ENCODE measurements around the gene GREB1L.
"Not testable (repeated sequence)": the region's sequence is repeated elsewhere in the genome, so short reads cannot be mapped to it uniquely, and the experiment has no call there.

GREB1L gene

DNA sequence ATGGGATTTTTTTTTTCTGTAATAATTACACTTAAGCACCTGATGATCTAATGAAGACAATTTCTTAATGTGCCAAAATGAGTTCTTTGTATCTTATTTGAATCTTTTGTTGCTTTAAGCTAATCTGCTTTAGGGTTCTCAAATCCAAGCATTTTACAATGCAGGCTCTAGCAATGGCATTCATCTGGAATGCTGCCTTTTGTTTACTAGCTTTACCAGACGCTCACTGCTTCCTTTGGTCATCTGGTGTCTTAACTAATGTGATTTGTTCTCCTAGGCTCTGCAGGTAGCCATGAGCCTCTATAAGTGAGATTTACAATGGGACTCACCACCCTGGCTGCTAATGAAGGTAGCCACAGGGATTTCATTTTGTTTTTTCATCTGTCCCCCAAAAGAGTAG is 100.3 kb downstream of the GREB1L start:
- intact Hi-C loops (cut with DNase I), result no loop called here
- no peak for DNase-seq

DNA sequence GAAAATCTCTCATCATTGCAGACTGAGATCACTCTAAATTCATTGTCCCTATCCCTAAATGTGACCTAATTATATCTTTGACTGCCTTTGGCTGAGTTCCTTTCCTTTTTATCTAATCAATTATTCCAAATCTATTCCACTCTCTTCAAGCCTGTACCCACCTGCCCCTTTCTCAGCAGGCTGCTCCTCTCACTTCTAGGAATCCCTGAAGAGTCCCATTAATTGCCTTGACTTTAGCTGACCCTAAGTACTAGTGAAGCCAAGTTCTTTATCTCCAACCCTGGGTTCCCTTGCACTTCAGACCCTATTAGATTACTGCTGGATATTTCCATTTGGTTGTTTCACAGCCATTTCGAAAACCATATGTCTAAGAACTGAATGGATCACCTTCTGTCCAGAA is 102.8 kb downstream of the GREB1L start:
- no peak for DNase-seq
- intact Hi-C loops (cut with DNase I), result no loop called here

DNA sequence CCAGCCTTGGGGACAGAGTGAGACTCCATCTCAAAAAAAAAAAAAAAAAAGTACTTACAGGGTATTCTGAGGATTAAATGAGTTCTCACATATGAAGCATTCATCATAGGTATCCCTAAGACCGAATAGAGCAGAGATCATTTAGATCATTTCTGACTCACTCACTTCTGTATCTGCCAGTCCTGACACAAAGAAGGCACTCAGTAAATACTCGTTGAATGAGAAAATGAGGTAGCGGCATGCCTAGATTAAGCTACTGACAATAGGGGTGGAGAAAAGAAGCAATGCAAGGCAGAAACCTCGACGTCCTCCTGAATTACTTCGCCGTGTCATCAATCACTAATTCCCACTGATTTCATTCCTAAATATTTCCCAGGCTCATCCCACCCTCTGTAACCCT is 103.8 kb downstream of the GREB1L start:
- no peak for DNase-seq
- intact Hi-C loops (cut with DNase I), result no loop called here

DNA sequence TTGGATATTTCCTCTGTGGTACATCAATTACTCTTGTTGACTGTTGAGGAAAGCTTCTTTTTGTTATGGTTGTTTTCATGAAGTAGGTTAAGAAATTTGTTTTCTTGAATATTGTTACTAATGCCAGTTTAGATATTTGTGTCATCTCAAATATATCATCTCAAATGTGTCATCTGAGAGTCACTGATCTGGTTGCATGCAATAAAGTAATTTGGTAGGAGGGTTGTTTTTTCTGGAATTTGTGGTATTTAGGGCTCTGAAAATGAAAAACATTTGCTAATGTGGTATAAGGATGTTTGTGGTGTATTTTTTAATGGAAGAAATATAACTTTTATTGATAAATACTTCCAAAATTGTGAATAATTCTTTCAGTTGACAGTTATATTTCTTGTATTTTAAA is 117.7 kb downstream of the GREB1L start:
- intact Hi-C loops (cut with DNase I), result no loop called here
- DNase-seq, result no peak

DNA sequence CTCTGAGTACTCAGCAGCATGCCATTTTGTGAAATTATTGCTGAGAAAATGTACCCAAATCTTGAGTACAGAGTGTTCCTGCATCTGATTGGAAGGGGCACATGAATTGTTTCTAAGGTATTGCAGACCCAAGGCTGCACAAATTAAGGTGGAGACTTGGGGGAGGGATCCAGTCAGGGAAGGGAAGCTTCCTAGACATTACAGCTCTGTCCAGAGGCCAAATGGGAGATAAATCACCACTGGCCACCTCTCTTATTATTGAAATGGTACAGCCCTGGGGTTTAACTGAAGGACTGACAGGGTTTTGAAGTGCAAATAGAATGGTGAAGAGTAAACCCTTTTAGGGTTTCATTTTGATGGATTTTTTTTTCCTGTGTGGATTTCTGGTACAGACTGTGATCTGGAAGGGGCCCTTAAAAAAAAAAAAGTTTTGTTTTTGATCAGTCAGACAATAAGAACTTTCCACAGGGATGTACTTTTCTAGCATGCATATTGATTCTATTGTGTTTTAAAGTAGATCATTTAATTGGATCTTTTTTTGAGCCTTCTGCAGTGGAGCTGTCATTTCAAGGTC is 119.4 kb downstream of the GREB1L start:
- intact Hi-C loops (cut with DNase I), result no loop called here
- DNase-seq, result no peak

DNA sequence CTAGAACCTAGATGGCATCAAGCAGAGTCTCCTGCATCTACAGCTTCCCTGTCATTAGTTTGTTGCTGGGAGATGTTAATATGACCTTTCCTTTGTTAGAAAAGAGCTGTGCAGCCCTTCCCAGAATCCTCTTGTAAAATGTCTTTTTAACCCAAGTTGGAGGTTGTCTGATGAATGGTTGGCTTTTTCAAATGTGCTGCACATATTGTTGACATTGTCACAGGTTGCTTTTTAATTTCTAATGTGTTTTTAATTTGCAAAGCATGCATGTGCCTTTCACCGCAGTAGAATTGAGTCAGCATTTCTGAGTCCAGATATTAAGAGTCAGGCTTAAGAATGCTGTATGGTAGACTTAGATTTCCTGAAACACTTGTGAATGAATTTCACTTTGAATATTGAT is 120.8 kb downstream of the GREB1L start:
- intact Hi-C loops (cut with DNase I), result no loop called here
- no peak for DNase-seq

DNA sequence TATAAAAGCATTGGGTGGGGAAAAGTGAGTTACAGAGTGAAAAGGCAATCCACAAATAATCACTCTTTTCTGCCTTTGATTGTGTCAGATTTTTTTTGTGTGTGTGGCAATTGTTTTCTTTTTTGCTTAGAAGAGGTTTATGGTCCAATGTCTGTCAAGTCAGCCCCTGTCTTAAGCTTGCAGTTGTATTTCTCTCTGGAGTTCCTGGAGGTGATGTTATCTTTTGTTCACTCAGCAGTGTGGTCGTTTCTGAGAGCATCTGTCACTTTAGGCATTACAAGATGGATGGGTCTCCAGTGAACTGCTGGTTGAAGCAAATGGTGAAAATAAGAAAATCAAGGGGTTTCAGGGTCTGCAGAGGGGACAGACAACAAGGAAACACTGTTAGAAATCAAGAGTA is 121.3 kb downstream of the GREB1L start:
- DNase-seq, result no peak
- intact Hi-C loops (cut with DNase I), result no loop called here

DNA sequence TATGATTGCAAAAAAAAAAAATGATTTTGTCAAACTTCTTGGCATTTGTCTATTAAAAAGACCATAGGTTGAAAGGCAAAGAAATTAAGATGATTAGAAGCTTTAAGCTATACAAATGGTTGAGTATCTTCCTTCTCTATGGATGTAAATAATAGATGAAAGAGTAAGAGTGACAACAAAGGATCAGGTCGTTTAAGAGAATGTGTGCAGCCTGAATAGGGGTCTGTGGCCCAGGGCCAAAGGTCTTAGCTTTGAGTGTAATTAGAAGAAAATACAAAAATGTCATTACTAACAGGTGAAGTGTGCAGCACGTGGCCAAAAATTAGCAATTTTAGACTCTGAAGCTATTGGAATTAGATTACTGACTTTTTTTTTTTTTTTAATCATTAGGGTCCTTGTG is 122.4 kb downstream of the GREB1L start:
- intact Hi-C loops (cut with DNase I), result no loop called here

DNA sequence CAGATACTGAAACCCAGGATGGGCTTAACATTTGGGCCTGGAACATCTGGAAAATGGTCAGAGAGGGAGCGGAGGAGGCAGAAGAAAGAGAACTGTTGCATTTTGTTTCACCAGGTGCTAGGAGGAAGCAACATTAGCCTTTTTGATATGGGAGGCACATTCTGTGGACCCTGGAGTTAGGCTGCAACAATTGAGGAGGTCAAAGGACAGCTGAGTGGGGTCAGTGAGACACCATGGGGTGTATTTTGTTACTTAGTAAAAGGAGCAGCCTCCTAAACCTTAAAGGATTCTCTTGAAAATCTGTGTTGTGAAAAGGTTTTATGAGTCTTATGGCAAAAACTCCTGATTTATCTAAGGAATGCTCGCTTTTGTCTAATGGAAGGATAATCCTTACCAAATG is 124.9 kb downstream of the GREB1L start:
- no peak for DNase-seq
- intact Hi-C loops (cut with DNase I), result no loop called here

More for the DNA sequence above, 122.4 kb downstream of the GREB1L start:
- no peak for DNase-seq

DNA sequence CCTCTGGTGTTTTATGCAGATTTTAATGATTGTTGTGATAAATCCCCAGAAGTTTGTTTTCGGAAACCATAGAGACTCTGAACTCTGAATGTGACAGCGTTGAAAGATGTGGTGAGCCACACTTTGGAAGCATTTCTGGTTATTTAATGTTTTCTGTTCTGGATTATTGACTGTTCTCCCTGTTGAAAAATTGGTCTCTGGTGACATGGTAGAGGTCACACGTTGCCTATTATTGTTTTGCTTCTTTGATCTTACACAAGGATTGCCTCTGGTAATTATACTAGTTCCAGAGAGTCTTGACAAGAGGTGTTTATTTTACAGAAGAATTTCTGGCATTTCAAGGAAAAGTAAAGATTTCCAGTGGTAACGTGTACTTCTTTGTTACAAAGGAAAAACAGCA is 127.1 kb downstream of the GREB1L start:
- no peak for DNase-seq
- intact Hi-C loops (cut with DNase I), result no loop called here

DNA sequence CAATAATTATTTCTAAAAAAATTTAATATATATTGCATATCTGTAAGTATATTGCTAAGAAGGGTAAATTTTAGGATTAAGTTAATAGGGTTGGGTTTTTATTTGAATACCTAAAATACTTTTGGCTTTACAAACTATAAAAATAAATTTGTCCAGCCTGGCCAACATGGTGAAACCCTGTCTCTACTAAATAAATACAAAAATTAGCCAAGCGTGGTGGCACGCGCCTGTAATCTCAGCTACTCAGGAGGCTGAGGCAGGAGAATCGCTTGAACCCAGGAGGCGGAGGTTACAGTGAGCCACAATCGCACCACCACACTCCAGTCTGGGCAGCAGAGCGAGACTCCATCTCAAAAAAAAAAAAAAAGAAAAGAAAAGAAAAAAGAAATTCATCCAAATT is 127.6 kb downstream of the GREB1L start:
- intact Hi-C loops (cut with DNase I); DNase-seq: not testable (repeated sequence)

DNA sequence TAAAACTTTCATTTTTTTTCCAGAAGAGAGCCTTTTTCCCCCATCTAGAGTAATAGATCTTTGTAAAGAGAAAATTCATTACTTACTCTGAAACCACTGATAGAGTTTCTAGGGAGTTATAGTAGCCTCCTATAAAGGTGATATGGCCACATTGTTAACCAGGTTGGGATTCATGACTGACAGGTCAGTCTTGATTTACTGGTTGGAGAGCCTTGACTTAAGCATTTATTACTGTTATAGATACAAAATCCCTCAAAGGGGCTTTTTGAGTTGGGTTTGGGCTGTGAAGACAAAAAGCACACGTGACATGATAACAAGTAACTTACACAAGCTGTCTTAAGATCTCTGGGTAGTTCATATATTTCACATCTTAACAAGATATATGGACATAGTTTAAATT is 141.0 kb downstream of the GREB1L start:
- intact Hi-C loops (cut with DNase I), result no loop called here
- DNase-seq, result no peak

DNA sequence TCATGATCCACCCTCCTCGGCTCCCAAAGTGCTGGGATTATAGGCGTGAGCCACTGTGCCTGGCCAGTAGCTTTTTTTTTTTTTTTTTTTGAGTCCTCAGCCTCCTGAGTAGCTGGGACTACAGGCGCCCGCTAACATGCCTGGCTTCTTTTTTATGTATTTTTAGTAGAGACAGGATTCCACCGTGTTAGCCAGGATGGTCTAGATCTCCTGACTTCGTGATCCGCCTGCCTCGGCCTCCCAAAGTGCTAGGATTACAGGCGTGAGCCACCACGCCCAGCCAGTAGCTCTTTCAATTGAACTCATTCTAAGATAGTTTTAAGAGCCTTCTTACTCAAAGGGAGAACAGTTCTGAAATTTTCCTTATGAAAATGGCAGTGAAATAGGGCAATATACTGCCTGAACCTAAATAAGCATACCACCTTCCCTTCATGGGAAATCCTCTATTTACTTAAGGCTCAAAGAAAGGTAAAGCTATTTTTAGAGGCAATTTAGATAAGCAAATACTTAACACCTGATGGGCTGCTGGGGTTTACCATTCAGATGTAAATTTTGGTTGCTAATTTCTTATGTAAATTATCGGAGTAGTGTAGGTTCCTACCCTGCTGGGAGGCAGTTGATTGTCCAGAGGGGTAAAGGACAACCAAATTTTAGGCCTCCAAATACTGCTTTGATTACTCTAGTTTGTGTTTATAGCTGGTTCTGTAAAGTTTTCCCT is 144.7 kb downstream of the GREB1L start:
- DNase-seq, result no peak
- intact Hi-C loops (cut with DNase I), result no loop called here

DNA sequence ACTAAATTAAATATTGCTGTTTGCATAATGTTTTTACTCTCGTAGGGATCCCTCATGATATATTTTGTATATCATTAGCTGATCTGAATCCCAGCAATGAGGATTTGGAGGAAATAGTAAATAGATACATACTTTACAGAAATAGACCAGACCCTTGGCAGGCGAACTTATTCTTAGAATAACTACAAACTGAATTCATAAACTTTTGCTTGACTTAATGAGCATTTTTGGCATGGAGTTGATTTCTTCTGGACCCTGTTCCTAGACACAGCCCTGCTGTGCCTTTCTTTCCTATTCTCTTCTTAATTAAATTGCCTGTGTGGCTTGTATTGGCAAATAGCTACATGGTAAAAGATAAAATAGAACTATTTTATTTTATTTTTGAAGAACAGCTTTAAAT is 145.9 kb downstream of the GREB1L start:
- no peak for DNase-seq
- intact Hi-C loops (cut with DNase I), result no loop called here

DNA sequence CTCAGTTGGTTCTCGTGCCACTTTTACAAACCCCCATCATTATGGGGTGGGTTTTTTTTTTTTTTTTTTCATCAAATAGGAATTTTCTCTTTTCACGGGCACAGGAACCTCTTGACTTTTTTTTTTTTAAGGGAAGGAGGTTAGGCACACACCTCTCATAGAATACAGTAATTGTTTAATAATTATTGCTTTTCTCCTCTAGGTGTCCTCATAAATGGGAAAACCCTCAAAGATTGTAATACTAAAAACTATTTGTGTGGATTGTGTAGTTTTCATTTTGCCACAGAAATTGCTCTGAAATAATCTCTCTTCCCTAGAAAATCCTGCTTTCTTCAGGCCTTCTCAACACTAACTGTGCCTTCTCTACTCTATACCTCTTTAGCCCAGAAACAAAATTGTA is 147.3 kb downstream of the GREB1L start:
- intact Hi-C loops (cut with DNase I), result no loop called here
- DNase-seq, result no peak

DNA sequence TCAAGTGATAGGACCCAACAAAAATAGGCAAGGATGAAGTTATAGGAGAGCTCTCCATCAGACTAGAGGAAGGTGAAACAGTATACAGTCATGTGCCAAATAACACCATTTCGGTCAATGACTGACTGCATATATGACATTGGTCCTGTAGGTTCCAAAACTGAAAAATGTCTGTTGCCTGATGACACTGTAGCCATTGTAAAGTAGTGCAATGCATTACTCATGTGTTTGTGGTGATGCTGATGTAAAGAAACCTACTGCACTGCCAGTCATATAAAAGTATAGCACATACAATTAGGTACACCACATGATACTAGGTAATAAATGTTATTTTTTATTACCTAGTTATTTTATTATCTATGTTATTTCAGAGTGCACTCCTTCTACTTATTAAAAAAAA is 147.9 kb downstream of the GREB1L start:
- intact Hi-C loops (cut with DNase I), result no loop called here
- no peak for DNase-seq

DNA sequence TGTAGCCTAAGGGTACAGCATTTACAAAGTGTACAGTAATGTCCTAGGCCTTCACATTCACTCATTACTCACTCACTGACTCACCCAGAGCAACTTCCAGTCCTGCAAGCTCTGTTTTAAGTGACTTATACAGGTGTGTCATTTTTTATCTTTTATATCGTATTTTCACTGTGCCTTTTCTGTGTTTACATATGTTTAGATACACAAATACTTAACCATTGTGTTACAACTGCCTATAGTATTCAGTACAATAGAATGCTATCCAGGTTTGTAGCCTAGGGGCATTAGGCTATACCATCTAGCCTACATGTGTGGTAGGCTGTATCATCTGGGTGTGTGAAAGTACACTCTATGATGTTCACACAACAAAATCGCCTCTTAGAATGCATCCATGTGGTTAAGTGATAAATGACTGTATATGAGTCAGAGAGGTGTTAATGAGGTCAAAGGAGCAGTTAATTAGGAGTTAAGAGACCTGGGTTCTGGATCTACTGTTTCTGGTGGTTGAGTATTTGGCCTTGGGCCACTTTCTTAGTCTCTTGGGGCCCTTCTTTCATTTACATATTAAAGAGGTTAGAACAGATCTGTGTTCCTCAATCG is 149.1 kb downstream of the GREB1L start:
- no peak for DNase-seq
- intact Hi-C loops (cut with DNase I), result no loop called here

DNA sequence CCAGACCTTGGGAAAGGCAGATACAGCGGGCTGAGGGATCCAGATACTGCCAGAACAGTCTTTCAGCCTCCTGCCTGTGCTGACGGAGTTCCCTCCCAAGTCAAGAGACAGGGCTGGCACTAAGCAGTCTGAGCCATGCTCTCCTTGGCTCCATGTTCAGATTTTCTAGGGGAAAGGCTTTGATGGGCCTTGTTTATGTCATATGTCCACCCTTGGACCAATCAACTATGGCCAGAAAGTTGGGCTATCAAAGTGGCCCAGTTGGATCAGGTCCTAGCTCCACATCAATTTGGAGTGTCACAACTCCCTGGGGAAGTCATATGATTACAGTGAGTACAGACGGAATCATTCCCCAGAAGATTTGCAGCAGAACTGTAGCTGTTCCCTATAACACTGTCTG is 152.0 kb downstream of the GREB1L start:
- intact Hi-C loops (cut with DNase I), result no loop called here
- no peak for DNase-seq

DNA sequence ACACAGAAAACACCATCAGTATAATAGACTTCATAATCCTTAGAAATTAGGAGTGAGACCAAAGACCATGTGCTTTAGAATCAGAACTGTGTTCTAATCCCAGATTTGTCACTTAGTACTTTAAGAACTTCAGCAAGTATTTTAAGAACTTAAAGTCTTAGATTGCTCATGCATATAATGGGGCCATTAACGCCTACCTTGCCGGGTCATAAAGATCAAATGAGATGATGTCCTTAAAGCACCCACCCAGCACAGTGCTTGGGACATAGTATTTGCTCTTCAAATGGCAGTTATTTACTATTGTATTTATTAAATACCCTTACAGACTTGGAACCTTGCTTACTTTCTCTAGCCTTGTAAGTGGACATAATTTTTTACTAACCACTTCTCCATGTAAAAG is 156.1 kb downstream of the GREB1L start:
- intact Hi-C loops (cut with DNase I), result no loop called here
- DNase-seq, result no peak

DNA sequence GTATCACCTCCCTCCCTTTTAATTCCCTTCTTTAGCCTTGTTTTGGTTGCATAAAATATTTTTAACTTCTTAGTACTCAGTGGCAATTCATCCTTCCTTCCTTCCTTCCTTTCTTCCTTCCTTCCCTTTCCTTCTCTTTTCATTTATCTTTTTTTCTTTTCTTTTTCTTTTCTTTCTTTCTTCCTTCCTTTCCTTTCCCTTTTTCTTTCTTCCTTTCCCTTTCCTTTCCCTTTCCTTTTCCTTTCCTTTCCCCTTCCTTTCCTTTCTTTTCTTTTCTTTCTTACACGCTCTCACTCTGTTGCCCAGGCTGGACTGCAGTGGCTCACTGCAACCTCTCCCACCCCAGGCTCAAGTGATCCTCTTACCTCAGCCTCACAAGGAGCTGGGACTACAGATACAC is 160.2 kb downstream of the GREB1L start:
- DNase-seq, result no peak
- intact Hi-C loops (cut with DNase I), result no loop called here

DNA sequence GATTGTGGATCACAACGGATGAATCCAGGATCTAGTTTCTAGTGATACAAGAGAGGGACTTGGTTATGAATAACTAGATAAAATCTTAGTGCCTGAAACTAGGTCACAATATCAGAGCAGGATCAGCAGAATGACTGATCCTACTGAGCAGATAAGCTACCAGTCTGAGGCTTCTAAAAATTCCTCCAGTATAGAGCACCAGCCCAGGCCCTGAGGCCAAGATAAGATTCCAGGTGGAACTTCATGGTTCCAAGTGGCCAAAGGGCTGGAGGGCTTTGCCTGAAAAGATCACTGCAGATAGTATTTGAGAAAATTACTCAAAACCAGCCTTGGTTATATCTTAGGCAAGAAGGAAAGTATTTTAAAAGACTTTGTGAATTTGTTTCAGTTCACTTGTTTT is 162.4 kb downstream of the GREB1L start:
- DNase-seq, result no peak
- intact Hi-C loops (cut with DNase I), result no loop called here
